Activated CD4-positive, alpha-beta T cell treated with anti-CD3 and anti-CD28 coated beads, Interleukin-2, amount 10 ng/mL, durations not matched to agents 7 days and 5 days (primary cell): ENCODE data around the gene FAM120B. TPM values are rescaled to one million over a fixed set of nuclear protein-coding genes. Genes with fewer than 3 reads are reported as not detected.
"Not testable (repeated sequence)": the region's sequence is repeated elsewhere in the genome, so short reads cannot be mapped to it uniquely, and the experiment has no call there.

ENCODE experiments used
- CTCF ChIA-PET: fragments of 350-600 bp; sonication (Branson Sonifier 250); formaldehyde crosslinking; loops from one replicate; lab custom pipeline; 2021; ENCODE audit warnings: antibody characterized with exemption; lab: Charles Lee
- POLR2A ChIA-PET: fragments of 350-600 bp; sonication (Branson Sonifier 250); formaldehyde crosslinking; loops from one replicate; lab custom pipeline; 2021; ENCODE audit warnings: antibody characterized with exemption; lab: Charles Lee
- DNase-seq: peaks from one replicate; pipeline ENCODE4 v3.0.0-alpha.2; 2020
- H3K27ac Mint-ChIP-seq: one replicate; pipeline ENCODE4 v1.8.0; 2021; ENCODE audit warnings: mild to moderate bottlenecking, moderate library complexity, mixed read lengths
- H3K27me3 Mint-ChIP-seq: one replicate; pipeline ENCODE4 v1.8.0; 2021; ENCODE audit warnings: mixed read lengths
- H3K36me3 Mint-ChIP-seq: one replicate; pipeline ENCODE4 v1.8.0; 2021; ENCODE audit warnings: low read depth, mixed read lengths
- H3K4me1 Mint-ChIP-seq: one replicate; pipeline ENCODE4 v1.8.0; 2021; ENCODE audit warnings: mixed read lengths
- H3K4me3 Mint-ChIP-seq: one replicate; pipeline ENCODE4 v1.8.0; 2021; ENCODE audit warnings: mild to moderate bottlenecking, moderate library complexity, mixed read lengths
- H3K9me3 Mint-ChIP-seq: one replicate; pipeline ENCODE4 v1.8.0; 2021; ENCODE audit warnings: mixed read lengths
- total RNA-seq, 2 experiments: library from RNA; stranded (reverse); gene quantifications; one replicate each; pipeline ENCODE4 v1.2.3, GENCODE V29; 2021

Gene FAM120B
- total RNA-seq, 2 experiments from 2014 or later, result 29.8 to 33.0 TPM

GRCh38 chr6:170399955-170400558 is 93.5 kb downstream of the FAM120B start:
- H3K4me3 Mint-ChIP-seq, H3K9me3 Mint-ChIP-seq, POLR2A ChIA-PET, H3K27me3 Mint-ChIP-seq, H3K27ac Mint-ChIP-seq, H3K4me1 Mint-ChIP-seq, DNase-seq, CTCF ChIA-PET: not testable (repeated sequence)
- H3K36me3 Mint-ChIP-seq, result peaks cover 37% of the 10 kb centered on the region

GRCh38 chr6:170402318-170403040 is 95.9 kb downstream of the FAM120B start:
- Mint-ChIP-seq H3K4me3 (no peak overlapping the region), H3K9me3 (no peaks in the 10 kb centered on the region), H3K27me3 (no peaks in the 10 kb centered on the region), H3K4me1 (no peaks in the 10 kb centered on the region), H3K36me3 (peaks cover 37% of the 10 kb centered on the region), H3K27ac (peak overlapping the region; percentile 41)
- POLR2A ChIA-PET, result no interaction called here
- CTCF ChIA-PET, result no interaction called here
- no peak for DNase-seq

GRCh38 chr6:170403451-170403850 is 96.9 kb downstream of the FAM120B start:
- Mint-ChIP-seq H3K27ac (no peak overlapping the region), H3K4me3 (no peak overlapping the region), H3K9me3 (no peaks in the 10 kb centered on the region), H3K36me3 (peaks cover 36% of the 10 kb centered on the region), H3K4me1 (no peaks in the 10 kb centered on the region), H3K27me3 (no peaks in the 10 kb centered on the region)
- POLR2A ChIA-PET, result no interaction called here
- CTCF ChIA-PET, result no interaction called here
- DNase-seq, result no peak

GRCh38 chr6:170404036-170404435 is 97.5 kb downstream of the FAM120B start:
- DNase-seq, result no peak
- Mint-ChIP-seq H3K4me1 (no peaks in the 10 kb centered on the region), H3K27ac (no peak overlapping the region), H3K36me3 (peaks cover 36% of the 10 kb centered on the region), H3K4me3 (no peak overlapping the region), H3K9me3 (no peaks in the 10 kb centered on the region), H3K27me3 (peaks cover 2% of the 10 kb centered on the region)
- POLR2A ChIA-PET, result no interaction called here
- CTCF ChIA-PET, result no interaction called here

DNA sequence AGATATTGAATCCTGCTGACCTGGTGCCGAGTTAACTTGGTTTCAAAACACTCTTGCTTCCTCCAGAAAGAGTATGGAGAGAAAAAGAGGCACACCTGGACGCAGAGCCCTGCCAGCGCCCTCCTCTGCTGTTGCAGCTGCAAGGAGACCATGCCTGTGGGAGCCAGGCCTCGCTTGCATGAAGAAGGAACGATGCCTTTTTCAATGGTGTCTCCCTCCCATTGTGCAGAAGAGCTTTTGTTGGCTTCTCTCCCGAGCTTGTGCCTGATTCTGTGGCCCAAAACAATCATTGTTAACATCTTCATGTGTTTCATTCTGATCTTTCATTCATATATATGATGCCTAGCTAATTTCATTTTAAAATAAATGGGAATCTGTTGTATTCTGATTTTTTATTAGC is 98.1 kb downstream of the FAM120B start:
- no peak for DNase-seq
- Mint-ChIP-seq H3K4me1 (no peaks in the 10 kb centered on the region), H3K27ac (no peak overlapping the region), H3K36me3 (peaks cover 36% of the 10 kb centered on the region), H3K27me3 (peaks cover 2% of the 10 kb centered on the region), H3K4me3 (no peak overlapping the region), H3K9me3 (no peaks in the 10 kb centered on the region)
- CTCF ChIA-PET, result no interaction called here
- POLR2A ChIA-PET, result no interaction called here

DNA sequence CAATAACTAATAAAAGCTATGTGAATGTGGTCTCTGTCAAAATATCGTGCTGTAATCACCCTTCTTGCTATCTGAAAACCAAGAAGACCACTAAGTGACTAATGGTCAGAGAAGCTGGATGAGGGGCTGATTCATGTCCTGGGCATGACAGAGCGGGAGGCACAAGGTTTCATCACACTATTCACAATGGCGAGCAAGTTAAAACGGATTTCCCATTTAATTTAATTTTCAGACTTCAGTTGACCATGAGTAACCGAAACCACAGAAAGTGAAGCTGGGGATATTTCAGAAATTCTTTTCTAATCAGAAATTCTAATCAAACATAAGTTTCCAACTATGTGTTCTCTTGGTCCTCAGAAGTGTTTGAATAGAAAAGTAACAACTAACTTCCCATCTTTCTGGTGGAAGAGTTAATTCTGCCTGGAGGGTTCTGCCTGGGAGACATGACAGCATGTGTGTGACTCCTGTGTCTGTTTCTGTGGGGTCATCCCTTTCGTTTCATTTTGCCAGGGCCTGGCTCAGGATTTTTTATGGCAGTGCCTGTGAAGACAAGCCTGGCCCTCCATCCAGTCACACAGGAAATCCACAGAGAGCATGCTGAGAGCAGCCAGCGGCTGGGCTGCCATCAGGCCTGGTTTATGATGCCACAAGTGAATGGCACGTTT is 98.9 kb downstream of the FAM120B start:
- ChIA-PET POLR2A (no interaction called here), CTCF (interaction anchor here (1.0 kb wide), 1 partner anchor 12 kb away, joined by 3 read pairs; no protein-coding TSS in a partner anchor)
- Mint-ChIP-seq H3K27ac (no peak overlapping the region), H3K4me1 (no peaks in the 10 kb centered on the region), H3K27me3 (peaks cover 5% of the 10 kb centered on the region), H3K36me3 (peaks cover 36% of the 10 kb centered on the region), H3K9me3 (no peaks in the 10 kb centered on the region), H3K4me3 (no peak overlapping the region)
- DNase-seq, result no peak

- peaks cover 32% of the 10 kb centered on the region for H3K36me3 Mint-ChIP-seq
- H3K27me3 Mint-ChIP-seq, result peaks cover 19% of the 10 kb centered on the region
- ChIA-PET CTCF (interaction anchor here (0.9 kb wide), 1 partner anchor 8 kb away, joined by 3 read pairs; no protein-coding TSS in a partner anchor), POLR2A (no interaction called here)
- no peaks in the 10 kb centered on the region for H3K4me1 Mint-ChIP-seq
- no peak for DNase-seq
- peaks cover 4% of the 10 kb centered on the region for H3K9me3 Mint-ChIP-seq
- H3K4me3 Mint-ChIP-seq, result no peak overlapping the region
- peak overlapping the region; percentile 50 for H3K27ac Mint-ChIP-seq
Observed at GRCh38 chr6:170407200-170407599, 100.6 kb downstream of the FAM120B start.

- H3K4me3 Mint-ChIP-seq, result no peak overlapping the region
- CTCF ChIA-PET, result no interaction called here
- H3K27ac Mint-ChIP-seq, result no peak overlapping the region
- H3K27me3 Mint-ChIP-seq, result peaks cover 26% of the 10 kb centered on the region
- H3K4me1 Mint-ChIP-seq, result no peaks in the 10 kb centered on the region
- POLR2A ChIA-PET, result no interaction called here
- peaks cover 29% of the 10 kb centered on the region for H3K36me3 Mint-ChIP-seq
- peaks cover 4% of the 10 kb centered on the region for H3K9me3 Mint-ChIP-seq
- DNase-seq, result no peak
Observed at GRCh38 chr6:170407932-170408331, 101.4 kb downstream of the FAM120B start.

GRCh38 chr6:170409746-170410145 is 103.2 kb downstream of the FAM120B start:
- H3K4me3 Mint-ChIP-seq, POLR2A ChIA-PET, DNase-seq, H3K4me1 Mint-ChIP-seq, CTCF ChIA-PET, H3K9me3 Mint-ChIP-seq, H3K27ac Mint-ChIP-seq: not testable (repeated sequence)
- H3K36me3 Mint-ChIP-seq, result peaks cover 25% of the 10 kb centered on the region
- peaks cover 30% of the 10 kb centered on the region for H3K27me3 Mint-ChIP-seq

DNA sequence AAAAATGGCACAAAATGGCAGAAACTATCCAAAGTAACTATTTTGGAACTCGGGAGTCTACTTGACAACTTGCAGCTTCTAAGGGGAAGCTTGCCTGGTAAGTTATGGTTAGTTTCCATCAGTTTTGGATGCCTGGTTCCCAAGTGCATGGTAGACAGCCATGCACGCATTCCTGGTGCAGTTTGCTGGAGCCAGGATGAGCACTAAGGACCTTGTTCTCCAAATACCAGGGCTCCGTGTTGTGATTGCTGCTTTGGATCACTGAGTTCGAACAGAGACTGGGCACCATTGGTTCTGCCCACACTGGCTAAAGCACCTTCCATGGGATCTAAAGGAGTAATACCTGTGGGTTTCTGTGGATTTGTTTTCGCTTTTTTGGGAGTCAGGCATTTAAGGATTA is 103.7 kb downstream of the FAM120B start:
- peaks cover 4% of the 10 kb centered on the region for H3K9me3 Mint-ChIP-seq
- ChIA-PET CTCF (no interaction called here), POLR2A (no interaction called here)
- peaks cover 30% of the 10 kb centered on the region for H3K27me3 Mint-ChIP-seq
- no peak for DNase-seq
- peaks cover 20% of the 10 kb centered on the region for H3K36me3 Mint-ChIP-seq
- H3K27ac Mint-ChIP-seq, result no peak overlapping the region
- no peaks in the 10 kb centered on the region for H3K4me1 Mint-ChIP-seq
- no peak overlapping the region for H3K4me3 Mint-ChIP-seq

DNA sequence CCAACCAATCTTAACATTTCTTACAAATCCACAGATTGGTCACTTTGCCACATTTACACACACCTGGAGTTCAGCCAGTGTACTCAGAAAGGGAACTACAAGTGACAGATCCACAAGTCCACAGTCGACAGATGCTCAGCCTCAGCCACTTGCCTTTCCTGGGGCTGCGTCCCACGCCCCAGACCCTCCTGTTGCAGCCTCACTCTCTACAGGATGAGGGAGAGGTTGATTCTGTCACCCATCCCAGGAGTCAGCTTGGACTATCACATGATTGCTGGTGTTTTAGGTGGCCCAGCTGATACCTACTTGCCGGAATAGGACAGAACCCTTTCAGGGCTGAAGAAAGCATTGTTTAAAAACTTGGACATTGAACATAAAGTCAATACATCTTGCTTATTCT is 108.8 kb downstream of the FAM120B start:
- peaks cover 4% of the 10 kb centered on the region for H3K9me3 Mint-ChIP-seq
- H3K4me3 Mint-ChIP-seq, result no peak overlapping the region
- no peaks in the 10 kb centered on the region for H3K36me3 Mint-ChIP-seq
- ChIA-PET POLR2A (no interaction called here), CTCF (interaction anchor here (1.3 kb wide), 1 partner anchor 9 kb away, joined by 3 read pairs; no protein-coding TSS in a partner anchor)
- DNase-seq, result no peak
- H3K27ac Mint-ChIP-seq, result no peak overlapping the region
- peaks cover 27% of the 10 kb centered on the region for H3K27me3 Mint-ChIP-seq
- H3K4me1 Mint-ChIP-seq, result no peaks in the 10 kb centered on the region

GRCh38 chr6:170416303-170416702 is 109.7 kb downstream of the FAM120B start:
- Mint-ChIP-seq H3K36me3 (no peaks in the 10 kb centered on the region), H3K27me3 (peaks cover 17% of the 10 kb centered on the region), H3K4me3 (no peak overlapping the region), H3K4me1 (no peaks in the 10 kb centered on the region), H3K27ac (no peak overlapping the region), H3K9me3 (no peaks in the 10 kb centered on the region)
- DNase-seq, result no peak
- ChIA-PET CTCF (interaction anchor here (1.3 kb wide), 1 partner anchor 10 kb away, joined by 3 read pairs; no protein-coding TSS in a partner anchor), POLR2A (no interaction called here)

DNA sequence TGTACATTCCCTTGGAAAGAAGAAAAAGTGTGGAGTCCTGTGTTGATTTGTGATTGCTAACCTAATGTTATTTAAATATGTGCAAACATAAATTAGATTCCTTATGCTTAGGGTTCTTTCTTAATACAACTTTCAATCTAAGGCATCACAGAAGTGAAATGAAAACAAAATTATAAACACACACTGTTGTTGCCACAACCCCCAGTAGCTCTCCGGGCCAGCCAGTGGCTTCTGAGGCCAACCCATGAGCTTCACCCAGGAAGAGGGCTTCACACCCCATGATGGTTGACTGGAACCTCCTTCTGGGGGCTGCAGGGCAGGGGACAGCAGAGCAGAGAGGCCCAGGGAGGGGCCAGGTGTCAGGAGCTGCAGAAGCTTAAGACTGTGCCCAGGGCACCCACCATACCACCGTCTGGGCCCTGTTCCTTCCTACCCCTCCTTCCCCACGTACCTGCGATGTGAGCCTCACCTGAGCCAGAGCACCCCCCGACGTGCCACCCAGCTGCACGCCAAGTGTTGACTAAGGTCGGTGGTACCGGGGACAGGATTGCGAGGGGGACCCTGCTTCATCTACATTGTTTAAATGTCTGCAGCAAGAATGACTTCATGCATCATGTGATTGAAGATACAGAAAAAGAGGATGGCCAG is 110.5 kb downstream of the FAM120B start:
- peaks cover 12% of the 10 kb centered on the region for H3K27me3 Mint-ChIP-seq
- H3K27ac Mint-ChIP-seq, result no peak overlapping the region
- CTCF ChIA-PET, result no interaction called here
- POLR2A ChIA-PET, result no interaction called here
- H3K4me3 Mint-ChIP-seq, result no peak overlapping the region
- H3K4me1 Mint-ChIP-seq, result no peaks in the 10 kb centered on the region
- no peaks in the 10 kb centered on the region for H3K36me3 Mint-ChIP-seq
- no peaks in the 10 kb centered on the region for H3K9me3 Mint-ChIP-seq
- DNase-seq, result no peak
